ENCODE measurements around the gene NHEJ1. TPM values are rescaled to one million over a fixed set of nuclear protein-coding genes. Genes with fewer than 3 reads are reported as not detected.

Gene NHEJ1
- total and polyA plus RNA-seq, 2 of the 13 experiments (the other 11 are each of a cell fraction or from before 2014, with no cell fraction given), result 30.0 to 30.7 TPM

DNA sequence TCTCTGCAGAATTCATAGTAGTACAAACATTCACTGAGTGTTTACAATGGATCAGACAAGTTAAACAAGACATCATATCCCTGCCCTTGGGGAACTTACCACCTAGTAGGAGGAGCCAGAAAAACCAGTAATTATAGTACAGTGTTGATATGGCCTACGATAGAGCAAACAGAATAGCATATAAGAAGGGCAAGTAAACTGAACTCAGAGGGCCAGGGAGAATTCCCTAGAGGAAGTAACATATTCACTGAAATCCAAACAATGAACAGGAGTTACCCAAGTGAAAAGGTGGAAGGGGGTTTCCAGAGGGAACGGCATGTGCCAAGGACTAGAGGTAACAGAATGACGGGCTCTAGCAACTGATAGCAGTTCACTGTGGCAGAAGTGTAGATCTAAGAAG is 34.1 kb downstream of the NHEJ1 start (continued):
- TF ChIP-seq, protein P1, sequence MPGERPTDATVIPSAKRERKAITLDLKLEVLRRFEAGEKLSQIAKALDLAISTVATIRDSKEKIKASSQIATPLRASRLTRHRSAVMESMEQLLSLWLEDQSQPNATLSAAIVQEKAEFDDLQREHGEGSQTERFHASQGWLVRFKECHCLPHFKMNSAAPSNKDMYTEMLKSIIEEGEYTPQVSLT (CRISPR knock-in tag; IDR thresholded peaks at IDR 0.05; ENCODE audit: borderline replicate concordance, low read depth), result no peak
- 0 out of 2 replicates have a peak, but pooled peaks have one; percentile 48 for TF ChIP-seq MBD4 (IDR thresholded peaks at IDR 0.05; ENCODE audit: borderline replicate concordance, low read length)
- TF ChIP-seq GATAD1 (CRISPR knock-in tag; IDR thresholded peaks at IDR 0.05), result 0 out of 2 replicates have a peak, but pooled peaks have one; percentile 10
- TF ChIP-seq, protein P2, sequence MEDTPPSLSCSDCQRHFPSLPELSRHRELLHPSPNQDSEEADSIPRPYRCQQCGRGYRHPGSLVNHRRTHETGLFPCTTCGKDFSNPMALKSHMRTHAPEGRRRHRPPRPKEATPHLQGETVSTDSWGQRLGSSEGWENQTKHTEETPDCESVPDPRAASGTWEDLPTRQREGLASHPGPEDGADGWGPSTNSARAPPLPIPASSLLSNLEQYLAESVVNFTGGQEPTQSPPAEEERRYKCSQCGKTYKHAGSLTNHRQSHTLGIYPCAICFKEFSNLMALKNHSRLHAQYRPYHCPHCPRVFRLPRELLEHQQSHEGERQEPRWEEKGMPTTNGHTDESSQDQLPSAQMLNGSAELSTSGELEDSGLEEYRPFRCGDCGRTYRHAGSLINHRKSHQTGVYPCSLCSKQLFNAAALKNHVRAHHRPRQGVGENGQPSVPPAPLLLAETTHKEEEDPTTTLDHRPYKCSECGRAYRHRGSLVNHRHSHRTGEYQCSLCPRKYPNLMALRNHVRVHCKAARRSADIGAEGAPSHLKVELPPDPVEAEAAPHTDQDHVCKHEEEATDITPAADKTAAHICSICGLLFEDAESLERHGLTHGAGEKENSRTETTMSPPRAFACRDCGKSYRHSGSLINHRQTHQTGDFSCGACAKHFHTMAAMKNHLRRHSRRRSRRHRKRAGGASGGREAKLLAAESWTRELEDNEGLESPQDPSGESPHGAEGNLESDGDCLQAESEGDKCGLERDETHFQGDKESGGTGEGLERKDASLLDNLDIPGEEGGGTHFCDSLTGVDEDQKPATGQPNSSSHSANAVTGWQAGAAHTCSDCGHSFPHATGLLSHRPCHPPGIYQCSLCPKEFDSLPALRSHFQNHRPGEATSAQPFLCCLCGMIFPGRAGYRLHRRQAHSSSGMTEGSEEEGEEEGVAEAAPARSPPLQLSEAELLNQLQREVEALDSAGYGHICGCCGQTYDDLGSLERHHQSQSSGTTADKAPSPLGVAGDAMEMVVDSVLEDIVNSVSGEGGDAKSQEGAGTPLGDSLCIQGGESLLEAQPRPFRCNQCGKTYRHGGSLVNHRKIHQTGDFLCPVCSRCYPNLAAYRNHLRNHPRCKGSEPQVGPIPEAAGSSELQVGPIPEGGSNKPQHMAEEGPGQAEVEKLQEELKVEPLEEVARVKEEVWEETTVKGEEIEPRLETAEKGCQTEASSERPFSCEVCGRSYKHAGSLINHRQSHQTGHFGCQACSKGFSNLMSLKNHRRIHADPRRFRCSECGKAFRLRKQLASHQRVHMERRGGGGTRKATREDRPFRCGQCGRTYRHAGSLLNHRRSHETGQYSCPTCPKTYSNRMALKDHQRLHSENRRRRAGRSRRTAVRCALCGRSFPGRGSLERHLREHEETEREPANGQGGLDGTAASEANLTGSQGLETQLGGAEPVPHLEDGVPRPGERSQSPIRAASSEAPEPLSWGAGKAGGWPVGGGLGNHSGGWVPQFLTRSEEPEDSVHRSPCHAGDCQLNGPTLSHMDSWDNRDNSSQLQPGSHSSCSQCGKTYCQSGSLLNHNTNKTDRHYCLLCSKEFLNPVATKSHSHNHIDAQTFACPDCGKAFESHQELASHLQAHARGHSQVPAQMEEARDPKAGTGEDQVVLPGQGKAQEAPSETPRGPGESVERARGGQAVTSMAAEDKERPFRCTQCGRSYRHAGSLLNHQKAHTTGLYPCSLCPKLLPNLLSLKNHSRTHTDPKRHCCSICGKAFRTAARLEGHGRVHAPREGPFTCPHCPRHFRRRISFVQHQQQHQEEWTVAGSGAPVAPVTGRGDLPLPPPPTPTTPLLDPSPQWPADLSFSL (CRISPR knock-in tag; IDR thresholded peaks at IDR 0.05), result no peak
- no peak for TF ChIP-seq CHD2 (IDR thresholded peaks at IDR 0.05; ENCODE audit: low read depth, low read length)
- TF ChIP-seq SMARCC2 (IDR thresholded peaks at IDR 0.05), result no peak
- TF ChIP-seq ZNF558 (CRISPR knock-in tag; IDR thresholded peaks at IDR 0.05; ENCODE audit: borderline replicate concordance), result no peak
- TF ChIP-seq, protein P3, sequence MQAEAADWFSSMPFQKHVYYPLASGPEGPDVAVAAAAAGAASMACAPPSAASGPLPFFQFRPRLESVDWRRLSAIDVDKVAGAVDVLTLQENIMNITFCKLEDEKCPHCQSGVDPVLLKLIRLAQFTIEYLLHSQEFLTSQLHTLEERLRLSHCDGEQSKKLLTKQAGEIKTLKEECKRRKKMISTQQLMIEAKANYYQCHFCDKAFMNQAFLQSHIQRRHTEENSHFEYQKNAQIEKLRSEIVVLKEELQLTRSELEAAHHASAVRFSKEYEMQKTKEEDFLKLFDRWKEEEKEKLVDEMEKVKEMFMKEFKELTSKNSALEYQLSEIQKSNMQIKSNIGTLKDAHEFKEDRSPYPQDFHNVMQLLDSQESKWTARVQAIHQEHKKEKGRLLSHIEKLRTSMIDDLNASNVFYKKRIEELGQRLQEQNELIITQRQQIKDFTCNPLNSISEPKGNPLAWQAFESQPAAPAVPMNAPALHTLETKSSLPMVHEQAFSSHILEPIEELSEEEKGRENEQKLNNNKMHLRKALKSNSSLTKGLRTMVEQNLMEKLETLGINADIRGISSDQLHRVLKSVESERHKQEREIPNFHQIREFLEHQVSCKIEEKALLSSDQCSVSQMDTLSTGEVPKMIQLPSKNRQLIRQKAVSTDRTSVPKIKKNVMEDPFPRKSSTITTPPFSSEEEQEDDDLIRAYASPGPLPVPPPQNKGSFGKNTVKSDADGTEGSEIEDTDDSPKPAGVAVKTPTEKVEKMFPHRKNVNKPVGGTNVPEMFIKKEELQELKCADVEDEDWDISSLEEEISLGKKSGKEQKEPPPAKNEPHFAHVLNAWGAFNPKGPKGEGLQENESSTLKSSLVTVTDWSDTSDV (CRISPR knock-in tag; IDR thresholded peaks at IDR 0.05), result no peak
- TF ChIP-seq, protein P4, sequence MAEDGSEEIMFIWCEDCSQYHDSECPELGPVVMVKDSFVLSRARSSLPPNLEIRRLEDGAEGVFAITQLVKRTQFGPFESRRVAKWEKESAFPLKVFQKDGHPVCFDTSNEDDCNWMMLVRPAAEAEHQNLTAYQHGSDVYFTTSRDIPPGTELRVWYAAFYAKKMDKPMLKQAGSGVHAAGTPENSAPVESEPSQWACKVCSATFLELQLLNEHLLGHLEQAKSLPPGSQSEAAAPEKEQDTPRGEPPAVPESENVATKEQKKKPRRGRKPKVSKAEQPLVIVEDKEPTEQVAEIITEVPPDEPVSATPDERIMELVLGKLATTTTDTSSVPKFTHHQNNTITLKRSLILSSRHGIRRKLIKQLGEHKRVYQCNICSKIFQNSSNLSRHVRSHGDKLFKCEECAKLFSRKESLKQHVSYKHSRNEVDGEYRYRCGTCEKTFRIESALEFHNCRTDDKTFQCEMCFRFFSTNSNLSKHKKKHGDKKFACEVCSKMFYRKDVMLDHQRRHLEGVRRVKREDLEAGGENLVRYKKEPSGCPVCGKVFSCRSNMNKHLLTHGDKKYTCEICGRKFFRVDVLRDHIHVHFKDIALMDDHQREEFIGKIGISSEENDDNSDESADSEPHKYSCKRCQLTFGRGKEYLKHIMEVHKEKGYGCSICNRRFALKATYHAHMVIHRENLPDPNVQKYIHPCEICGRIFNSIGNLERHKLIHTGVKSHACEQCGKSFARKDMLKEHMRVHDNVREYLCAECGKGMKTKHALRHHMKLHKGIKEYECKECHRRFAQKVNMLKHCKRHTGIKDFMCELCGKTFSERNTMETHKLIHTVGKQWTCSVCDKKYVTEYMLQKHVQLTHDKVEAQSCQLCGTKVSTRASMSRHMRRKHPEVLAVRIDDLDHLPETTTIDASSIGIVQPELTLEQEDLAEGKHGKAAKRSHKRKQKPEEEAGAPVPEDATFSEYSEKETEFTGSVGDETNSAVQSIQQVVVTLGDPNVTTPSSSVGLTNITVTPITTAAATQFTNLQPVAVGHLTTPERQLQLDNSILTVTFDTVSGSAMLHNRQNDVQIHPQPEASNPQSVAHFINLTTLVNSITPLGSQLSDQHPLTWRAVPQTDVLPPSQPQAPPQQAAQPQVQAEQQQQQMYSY (CRISPR knock-in tag; IDR thresholded peaks at IDR 0.05), result no peak
- no peak for TF ChIP-seq POLR2AphosphoS5 (IDR thresholded peaks at IDR 0.05; ENCODE audit: low read depth, low read length)
- TF ChIP-seq ZNF761 (CRISPR knock-in tag; conservative IDR thresholded peaks at IDR 0.05), result no peak
- TF ChIP-seq HDAC6 (IDR thresholded peaks at IDR 0.05; ENCODE audit: low read depth, low read length), result no peak
- no peak for TF ChIP-seq MYC (CRISPR knock-in tag; IDR thresholded peaks at IDR 0.05; ENCODE audit: borderline replicate concordance)
- no peak for TF ChIP-seq ZNF24 (IDR thresholded peaks at IDR 0.05)
- TF ChIP-seq HDAC1 (CRISPR knock-in tag; IDR thresholded peaks at IDR 0.05), result peak; percentile 17; the same call in 1 of the 2 replicates
- TF ChIP-seq ZKSCAN8 (CRISPR knock-in tag; IDR thresholded peaks at IDR 0.05; ENCODE audit: borderline replicate concordance), result no peak
- TF ChIP-seq, protein P5, sequence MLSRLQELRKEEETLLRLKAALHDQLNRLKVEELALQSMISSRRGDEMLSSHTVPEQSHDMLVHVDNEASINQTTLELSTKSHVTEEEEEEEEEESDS (CRISPR knock-in tag; IDR thresholded peaks at IDR 0.05; ENCODE audit: borderline replicate concordance), result no peak

All from HepG2 (cell line).